ENCODE results near the gene GOLT1A.
A peak's percentile ranks its signal among the peaks of the same experiment; 100 is the strongest.

The GOLT1A gene

GRCh38 chr1:204213668-204214662, at the start of gene GOLT1A:
Gene GOLT1A, minus strand, starts transcription at chr1:204213988. Its CDS starts 82 bp downstream, at chr1:204213906.
- peak; percentile 83 for DNase-seq

GRCh38 chr1:204263254-204263910, 49.6 kb upstream of the GOLT1A start:
- no peak for DNase-seq

GRCh38 chr1:204262506-204263253, 48.9 kb upstream of the GOLT1A start:
- DNase-seq, result no peak

- no peak for DNase-seq
Measured at GRCh38 chr1:204261746-204262505, 48.1 kb upstream of the GOLT1A start.

GRCh38 chr1:204261266-204261665, 47.5 kb upstream of the GOLT1A start:
- no peak for DNase-seq

- no peak for DNase-seq
Measured at GRCh38 chr1:204260601-204261197, 46.9 kb upstream of the GOLT1A start.

GRCh38 chr1:204259782-204260181, 46.0 kb upstream of the GOLT1A start:
- DNase-seq, result no peak

- DNase-seq, result no peak
Measured at GRCh38 chr1:204259196-204259595, 45.4 kb upstream of the GOLT1A start.

- DNase-seq, result no peak
Measured at GRCh38 chr1:204258213-204259115, 44.7 kb upstream of the GOLT1A start.

- DNase-seq, result no peak
Measured at GRCh38 chr1:204257446-204257845, 43.7 kb upstream of the GOLT1A start.

- DNase-seq, result no peak
Measured at GRCh38 chr1:204256531-204256930, 42.7 kb upstream of the GOLT1A start.

- DNase-seq, result no peak
Measured at GRCh38 chr1:204255966-204256365, 42.2 kb upstream of the GOLT1A start.

- peak; percentile 82 for DNase-seq
Measured at GRCh38 chr1:204255225-204255624, 41.4 kb upstream of the GOLT1A start.

GRCh38 chr1:204254031-204254661, 40.4 kb upstream of the GOLT1A start:
- DNase-seq, result no peak

GRCh38 chr1:204251926-204252689, 38.3 kb upstream of the GOLT1A start:
- DNase-seq, result no peak

- no peak for DNase-seq
Measured at GRCh38 chr1:204251286-204251685, 37.5 kb upstream of the GOLT1A start.

- no peak for DNase-seq
Measured at GRCh38 chr1:204250428-204251030, 36.7 kb upstream of the GOLT1A start.

- DNase-seq, result no peak
Measured at GRCh38 chr1:204249736-204250427, 36.1 kb upstream of the GOLT1A start.

- DNase-seq, result no peak
Measured at GRCh38 chr1:204248954-204249353, 35.2 kb upstream of the GOLT1A start.
